GM19324 (cell line): Measurements from ENCODE around the gene USP13.
"Not testable (repeated sequence)": the region's sequence is repeated elsewhere in the genome, so short reads cannot be mapped to it uniquely, and the experiment has no call there.

Experiments
- ATAC-seq: cut with Tn5 transposase; IDR thresholded peaks from one replicate; pipeline ENCODE4 v1.9.1; 2021; ENCODE audit warnings: mild to moderate bottlenecking, moderate library complexity; ENCODE audit not compliant: unreplicated experiment, low FRiP score

The USP13 gene

DNA sequence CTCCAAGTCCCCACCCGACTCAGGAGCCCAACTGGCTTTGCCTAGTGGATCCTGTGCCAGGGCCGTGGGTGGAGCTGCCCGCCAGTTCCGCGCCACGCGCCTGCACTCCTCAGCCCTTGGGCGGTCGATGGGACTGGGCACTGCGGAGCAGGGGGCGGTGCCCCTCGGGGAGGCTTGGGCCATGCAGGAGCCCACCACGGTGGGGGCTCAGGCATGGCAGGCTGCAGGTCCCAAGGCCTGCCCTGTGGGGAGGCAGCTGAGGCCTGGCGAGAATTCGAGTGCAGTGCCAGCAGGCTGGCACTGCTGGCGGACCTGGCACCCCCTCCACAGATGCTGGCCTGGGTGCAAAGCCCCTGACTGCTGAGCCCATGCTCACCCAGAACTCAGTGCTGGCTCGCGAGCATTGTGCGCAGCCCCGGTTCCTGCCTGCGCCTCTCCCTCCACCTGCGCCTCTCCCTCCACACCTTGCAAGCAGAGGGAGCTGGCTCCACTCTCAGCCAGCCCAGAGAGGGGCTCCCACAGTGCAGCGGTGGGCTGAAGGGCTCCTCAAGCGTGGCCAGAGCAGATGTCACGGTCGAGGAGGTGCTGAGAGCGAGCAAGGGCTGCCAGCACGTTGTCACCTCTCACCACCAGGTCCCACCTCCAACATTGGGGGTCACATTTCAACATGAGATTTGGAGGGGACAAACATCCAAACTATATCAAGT is 122.7 kb downstream of the USP13 start:
- ATAC-seq: no peak

DNA sequence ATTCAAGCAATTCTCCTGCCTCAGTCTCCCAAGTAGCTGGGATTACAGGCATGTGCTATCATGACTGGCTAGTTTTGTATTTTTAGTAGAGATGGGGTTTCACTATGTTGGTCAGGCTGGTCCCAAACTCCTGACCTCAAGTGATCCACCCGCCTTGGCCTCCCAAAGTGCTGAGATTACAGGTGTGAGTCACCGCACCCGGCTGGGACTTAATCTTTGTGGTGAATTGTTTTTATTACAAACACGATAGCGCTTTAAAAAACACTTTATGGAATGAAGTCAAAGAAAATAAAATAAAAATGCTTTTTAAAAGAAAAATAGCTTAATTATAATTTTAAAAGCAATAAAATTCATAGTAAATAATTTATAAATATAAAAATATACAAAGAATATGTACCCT is 130.0 kb downstream of the USP13 start:
- ATAC-seq: not testable (repeated sequence)

DNA sequence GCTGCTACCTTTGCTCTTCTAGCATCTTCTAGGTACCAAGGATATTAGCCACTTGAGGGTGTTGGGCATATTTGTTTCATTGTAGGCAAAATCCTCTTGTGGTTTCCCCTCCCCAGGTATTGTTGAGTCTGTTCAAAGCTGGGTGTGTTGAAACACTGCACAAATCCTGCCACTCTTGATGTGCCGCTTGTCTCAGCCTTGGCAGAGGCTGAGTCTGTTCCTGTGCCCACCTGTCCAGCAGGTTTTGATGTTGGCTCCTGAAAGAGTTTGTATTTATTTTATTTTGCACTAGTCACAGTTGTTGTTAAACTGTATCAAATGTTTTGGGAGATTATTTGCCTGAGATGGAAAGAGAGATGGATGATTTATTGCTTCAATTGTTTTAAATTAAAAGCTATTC is 136.2 kb downstream of the USP13 start:
- no peak for ATAC-seq

DNA sequence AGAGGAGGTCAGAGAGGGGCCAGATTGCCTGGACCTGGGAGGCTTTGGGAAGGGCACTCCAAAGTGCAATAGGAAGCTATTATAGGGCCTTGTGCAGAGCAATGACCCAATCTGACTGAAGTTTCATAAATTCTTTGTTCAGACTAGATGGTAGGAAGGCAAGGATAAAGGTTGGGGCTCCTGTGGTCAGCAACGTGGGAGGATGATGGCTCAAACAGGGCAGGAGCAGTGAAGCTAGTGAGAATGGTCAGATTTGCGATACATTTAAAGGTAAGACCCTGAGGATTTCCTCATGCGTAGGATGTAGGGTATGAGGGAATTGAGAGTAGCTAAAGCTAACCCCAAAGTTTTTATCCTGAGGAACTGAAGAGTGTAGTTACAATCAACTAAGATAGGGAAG is 139.0 kb downstream of the USP13 start:
- ATAC-seq: no peak

DNA sequence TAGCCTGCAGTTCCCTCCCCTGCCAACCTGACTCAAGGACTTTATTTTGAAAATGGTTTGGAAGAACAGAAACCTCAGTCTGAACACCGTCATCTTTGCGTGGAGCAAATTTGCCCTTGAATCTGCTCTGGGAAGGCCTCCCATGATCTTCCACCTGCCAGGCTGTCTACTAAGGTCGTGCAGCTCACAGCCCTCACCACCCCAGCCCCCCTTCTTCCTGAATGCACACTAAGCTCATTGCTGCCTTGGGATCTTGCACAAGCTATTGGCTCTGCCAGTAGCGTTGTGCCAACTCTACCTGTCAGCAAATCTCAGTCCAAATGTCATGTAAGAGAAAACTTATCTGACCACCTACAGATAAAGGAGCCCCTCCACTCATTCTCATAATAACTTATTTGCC is 141.5 kb downstream of the USP13 start:
- no peak for ATAC-seq

DNA sequence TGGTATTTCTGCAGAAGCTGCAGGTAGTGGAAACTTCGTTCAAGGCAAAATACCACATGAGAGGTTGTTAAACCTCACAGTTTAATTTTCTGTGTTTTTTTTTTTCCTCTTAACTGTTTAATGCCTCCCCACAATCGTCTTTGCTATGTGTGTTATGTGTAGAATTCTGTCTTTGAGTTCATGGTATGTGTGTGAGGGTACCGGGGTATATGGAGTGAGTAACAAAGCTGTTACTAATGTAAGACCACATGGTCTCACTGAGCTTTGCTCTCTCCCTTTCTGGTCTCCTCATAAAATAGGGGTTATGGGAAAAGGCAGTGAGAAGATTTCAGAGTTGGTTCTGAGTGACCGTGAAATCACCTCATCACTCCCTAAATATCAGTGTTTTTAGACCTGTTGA is 143.6 kb downstream of the USP13 start:
- no peak for ATAC-seq

DNA sequence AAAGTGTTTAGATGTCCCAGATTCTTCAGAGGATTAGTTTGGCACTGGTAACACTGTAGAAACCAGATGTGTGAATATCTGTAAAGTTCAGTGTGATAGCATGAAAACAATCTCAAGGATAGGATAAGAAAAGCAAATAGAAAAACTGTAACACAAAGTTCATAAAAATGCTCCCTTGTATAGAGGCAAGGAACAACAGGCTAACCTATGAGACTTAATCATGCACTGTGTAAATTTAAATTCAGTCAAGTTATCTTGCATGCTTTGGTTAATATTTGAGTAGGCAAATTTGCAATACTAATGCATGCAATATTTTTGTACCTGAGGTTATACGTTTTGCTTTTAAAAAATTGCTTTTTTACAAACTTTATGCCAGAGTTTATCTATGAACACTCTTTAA is 144.4 kb downstream of the USP13 start:
- no peak for ATAC-seq

DNA sequence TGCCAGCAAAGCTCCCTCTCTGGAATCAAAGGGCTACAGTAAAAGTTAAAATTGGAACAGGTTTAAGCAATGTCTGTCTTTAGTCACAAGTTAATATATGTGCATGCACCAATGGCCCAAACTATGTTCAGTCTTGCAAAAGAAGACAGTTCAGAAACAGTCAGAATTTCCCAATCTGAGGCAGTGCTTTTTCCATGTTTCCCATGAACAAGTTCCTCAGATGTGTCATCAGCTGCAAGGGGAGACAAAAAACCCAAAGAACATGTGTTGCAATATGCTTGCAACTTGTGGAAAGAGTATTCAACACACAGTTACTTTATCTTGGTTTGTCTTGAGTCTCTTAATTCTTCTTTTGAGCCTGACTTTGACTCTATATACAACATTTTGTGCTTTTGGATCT is 148.4 kb downstream of the USP13 start:
- no peak for ATAC-seq

DNA sequence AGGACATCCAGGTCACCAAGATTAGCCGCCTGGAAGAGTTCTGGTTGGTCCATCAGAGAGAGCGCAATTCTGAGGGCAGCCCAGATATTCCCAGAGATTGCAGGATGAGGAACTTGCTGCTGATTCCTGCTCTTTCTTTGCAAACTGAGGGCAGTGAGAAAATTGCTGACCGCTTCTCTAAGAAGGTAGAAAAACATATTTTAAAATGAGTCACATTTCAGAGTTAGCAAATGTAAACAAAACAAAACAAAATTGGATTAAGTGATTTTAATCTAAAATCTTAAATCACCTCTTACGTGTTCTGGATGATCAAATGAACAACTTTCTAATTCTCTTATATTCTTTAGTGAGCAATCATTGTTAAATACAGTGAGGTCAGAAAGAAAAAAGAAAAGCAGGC is 149.0 kb downstream of the USP13 start:
- ATAC-seq: no peak

DNA sequence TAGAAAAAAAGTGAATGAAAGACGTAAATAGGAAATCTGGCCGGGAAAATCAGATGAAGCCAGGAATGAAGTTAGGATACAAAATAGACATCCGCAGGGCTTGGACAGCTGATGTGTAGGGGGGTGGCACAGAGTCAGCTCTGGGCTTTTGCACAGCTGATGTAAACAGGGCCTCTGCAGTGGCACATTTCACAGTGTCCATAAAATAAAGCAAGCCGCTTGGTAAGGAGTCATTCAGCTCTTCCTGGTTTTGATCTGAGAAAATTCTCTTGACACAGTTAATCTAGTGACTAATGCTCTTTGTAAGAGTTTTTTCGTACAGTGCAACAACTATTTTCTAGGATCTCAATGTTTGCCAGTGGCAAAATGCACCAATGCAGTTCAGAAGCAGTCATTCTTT is 153.3 kb downstream of the USP13 start:
- ATAC-seq: no peak

DNA sequence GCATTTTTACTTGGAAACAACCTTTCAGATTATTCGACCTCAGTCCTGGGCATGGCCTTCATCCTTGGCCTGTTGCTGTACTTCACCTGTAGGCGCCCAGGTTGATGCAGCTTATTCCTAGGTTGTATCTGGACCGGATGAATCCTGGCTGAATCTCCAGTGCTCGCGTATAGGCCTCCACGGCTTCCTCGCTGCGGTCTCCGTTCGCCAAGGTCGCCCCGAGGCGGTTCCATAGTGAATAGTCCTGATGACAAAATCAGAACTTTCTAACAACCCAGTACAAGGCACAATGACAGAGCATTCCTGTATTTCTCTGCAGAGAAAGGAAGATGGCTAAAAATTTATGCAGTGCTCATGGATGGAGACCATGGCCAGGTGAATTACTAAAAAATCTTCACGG is 154.7 kb downstream of the USP13 start:
- ATAC-seq: no peak

DNA sequence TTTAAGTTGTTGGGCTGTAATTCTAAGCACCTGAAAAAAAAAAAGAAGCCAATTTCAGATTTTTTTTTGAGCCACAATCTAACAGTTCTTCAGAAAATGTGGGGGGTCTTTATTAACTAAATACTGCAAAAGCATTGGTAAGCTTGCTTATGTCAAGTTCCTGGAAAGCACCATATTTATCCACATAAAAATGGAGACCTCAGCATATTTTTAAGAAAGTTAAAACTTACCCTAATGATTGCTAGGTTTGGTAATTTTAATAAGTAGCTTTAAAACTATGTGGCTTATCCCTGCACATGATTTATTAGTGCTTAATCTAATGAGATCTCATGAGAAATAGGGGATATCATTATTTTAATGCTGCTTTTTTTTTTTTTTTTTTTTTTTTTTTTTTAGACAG is 156.8 kb downstream of the USP13 start:
- no peak for ATAC-seq

DNA sequence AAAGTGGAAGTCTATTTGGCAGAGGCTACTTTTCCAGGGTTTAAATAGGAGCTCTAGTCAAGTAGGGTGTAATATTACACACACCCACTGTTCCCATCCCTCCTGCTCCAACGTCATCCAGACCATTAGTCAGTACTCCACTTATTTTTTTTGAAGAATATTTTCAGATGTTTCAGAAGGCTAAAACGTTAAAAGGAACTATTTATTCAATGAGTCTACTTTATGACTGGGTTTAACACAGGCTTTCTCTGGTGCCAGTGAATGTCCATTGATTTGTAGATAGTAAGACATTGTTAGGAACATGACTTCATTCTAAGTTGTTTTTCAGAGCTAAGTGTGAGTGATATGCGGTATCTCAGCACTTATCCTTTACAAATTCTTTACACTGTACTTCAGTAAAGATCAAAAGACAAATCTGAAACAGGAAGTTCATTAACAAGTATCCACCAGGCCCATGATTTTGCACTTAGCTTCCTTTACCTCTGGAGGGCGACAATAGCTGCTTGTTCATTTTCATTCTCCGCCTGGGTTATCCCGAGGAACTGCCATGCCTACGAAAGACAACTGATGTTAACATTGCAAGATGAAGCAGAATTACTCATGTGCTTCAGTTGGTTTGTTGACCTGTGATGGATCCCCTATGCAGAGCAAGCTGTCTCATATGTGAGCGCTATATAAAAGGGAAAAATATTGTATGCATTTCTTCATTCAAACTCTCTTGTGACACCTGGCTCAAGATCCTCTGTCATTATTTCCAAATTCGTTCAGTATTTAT is 158.7 kb downstream of the USP13 start:
- peak; percentile 86 for ATAC-seq

DNA sequence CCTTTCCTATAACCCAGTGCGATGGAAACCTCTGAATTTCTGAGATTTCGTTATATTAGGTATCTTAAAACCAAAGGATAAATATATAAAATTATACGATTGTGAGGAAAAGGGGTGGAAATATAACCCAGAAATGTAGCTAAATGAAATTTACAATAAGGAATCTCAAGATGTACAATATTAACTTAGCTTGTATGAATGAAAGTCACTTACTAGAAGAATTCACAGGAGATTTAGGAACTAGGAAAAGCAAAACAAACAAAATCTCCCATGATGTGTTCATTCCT is 159.2 kb downstream of the USP13 start:
- ATAC-seq: no peak

DNA sequence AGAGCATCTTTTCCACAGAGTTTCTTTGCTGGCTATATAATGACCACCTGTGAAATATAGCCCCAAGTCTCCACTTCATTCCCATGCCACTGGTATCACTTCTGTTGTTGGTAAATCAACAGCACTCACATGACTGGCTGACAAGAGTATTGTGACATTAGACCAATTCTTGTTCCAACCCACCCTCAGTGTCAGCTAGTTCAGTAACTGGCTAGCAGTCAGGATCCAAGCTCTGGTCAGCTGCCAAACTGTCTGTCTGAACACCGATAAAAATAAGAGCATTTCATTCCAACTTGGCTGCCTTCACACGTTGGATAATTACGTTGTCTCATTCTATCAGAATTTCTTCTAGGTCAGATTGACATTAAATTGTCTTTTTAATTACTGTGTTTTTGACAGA is 166.5 kb downstream of the USP13 start:
- no peak for ATAC-seq

DNA sequence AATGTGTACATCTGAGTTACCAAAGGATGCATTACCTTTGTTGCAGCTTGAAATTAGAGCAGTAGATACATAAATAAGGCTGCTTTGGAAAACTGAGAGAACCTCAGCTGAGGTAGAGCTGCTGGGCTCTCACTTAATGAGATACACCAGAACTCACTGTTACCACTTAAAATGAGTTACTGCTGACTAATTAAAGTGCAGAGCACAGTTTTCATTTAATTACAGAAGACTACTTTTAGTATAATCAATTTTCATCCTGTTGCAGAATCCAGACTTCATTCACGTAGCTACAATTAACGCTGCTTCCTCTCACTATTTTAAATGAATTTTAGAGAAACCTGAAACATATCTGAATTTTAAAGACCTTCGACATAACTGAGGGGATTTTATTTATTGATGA is 169.5 kb downstream of the USP13 start:
- no peak for ATAC-seq

DNA sequence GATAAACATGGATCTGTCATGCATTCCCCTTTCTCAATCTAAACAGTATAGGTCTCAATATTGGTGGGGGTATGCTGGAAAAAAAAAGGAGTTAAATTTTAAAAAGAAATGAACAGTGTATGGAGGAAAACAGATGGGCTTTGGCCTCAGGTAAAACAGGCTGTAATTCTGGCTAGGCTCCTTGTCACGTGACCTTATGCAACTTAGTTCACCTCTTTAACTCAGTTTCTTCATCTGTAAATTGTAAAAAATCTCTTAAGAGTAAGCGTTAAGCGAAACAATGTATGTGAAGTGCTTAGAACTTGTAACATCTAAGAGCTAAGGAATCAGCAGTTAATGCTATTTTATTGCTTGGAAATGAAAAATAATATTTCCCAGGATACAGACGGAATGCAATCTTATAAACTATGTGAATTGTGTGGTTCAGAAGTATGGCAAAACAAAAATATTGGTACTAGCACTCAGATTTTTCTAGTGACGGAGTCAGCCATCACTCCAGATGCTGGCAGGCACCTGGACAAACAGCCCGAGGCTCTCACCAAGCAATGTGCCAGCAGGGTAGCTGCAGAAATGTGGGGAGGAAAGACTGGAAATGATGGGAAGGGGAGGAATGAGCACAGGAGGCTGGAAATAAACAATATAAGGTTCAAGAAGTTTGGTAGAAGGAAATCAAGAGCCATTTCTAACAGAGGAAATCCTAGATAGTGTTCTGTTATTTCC is 172.8 kb downstream of the USP13 start:
- ATAC-seq: no peak

DNA sequence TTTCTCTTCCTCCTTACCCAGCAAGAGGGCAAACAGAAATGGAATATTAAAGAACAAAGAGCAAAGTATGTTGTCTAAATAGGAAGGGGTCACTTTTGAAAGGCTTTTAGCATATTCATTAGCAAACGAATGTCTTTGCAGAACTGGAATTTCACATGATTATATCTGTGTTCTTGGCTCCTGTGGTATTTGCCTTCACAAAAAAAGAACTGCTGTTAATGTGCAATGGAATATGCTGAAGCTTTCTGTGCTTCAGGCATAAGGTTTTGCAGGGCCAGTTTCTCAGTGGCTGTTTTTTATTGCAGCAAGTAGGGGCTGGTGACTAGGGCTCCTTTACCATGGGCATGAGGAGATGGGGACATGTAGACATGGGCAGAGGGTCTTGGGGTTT is 173.4 kb downstream of the USP13 start:
- ATAC-seq: no peak

DNA sequence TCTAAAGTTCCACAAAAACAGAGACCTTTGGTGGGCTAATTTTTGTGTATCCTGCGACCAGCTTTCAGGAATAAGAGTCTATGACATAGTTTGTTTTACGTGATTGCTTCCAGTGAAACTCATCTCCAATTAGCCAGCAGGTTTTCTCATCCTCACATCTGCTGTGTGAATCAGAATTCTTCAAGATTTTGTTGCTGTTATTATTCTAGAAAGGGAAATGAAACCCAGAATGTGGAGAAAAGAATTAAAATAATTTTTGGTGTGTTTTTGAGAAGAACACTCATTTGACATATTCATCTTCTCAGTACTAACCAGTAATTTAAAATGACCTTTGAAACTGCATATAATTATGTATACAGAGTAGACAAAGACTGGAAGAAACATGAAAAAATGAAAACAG is 175.9 kb downstream of the USP13 start:
- no peak for ATAC-seq

DNA sequence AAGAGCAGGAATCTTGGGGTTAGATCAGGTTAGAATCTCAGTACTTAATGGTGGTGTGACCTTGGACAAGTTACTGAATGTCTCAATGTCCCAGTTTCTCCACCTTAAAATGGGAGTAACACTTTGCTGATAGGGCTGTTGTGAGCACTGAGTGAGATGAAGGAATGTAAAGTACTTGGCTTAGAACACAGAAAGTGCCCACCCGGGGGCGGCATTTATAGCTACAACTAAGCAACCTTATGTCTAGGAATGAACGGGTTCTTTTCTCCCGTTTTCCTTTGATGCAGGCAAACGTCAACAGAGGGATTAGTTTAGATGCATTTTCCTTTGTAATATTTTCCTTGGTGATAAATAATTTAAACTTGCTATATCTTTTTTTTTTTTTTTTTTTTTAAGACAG is 176.6 kb downstream of the USP13 start:
- ATAC-seq: no peak

DNA sequence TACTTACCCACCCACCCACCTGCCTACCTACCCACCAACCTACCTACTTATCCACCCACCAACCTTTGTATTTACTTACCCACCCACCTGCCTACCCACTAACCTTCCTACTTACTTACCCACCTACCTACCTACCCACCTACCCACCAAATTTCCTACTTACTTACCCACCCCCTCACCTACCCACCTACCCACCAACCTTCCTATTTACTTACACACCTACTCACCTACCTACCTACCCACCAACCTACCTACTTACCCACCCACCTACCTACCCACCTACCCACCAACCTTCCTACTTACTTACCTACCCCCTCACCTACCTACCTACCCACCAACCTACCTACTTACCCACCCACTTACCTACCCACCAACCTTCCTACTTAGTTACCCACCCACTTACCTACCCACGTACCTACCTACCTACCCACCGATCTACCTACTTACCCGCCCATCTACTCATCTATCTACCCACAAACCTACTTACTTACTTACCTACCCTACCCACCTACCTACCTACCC is 179.6 kb downstream of the USP13 start:
- no peak for ATAC-seq

DNA sequence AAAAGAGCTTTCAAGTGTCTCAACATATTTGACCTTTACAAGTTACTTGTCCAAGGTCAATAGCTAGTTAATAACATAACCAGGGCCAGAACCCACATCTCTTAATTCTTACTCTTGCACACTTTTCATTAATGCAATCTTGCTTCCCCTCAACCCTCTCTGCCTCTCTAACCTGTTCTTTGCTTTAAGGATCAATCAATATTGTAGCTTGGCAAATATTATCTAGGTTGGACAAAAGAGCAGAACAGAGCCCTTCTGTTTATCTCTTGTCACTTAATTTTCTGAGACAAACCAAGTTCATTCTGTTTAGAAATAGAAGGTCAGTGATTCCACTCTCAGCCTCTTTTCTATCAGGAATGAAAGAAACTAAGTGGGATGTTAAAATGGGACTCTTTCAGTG is 180.5 kb downstream of the USP13 start:
- no peak for ATAC-seq
